Activated CD4-positive, alpha-beta T cell treated with anti-CD3 and anti-CD28 coated beads, Interleukin-2, Interleukin-4, amounts not matched to agents 100 ng/mL and 50 ng/mL, durations not matched to agents 16 hours and 8 hours (primary cell): ENCODE measurements around the gene CUX1.
"Not testable (repeated sequence)": the region's sequence is repeated elsewhere in the genome, so short reads cannot be mapped to it uniquely, and the experiment has no call there.

Source experiments
- DNase-seq: peaks from one replicate; pipeline ENCODE4 v3.0.0-alpha.2; 2020; ENCODE audit warnings: low spot score

Gene CUX1

DNA sequence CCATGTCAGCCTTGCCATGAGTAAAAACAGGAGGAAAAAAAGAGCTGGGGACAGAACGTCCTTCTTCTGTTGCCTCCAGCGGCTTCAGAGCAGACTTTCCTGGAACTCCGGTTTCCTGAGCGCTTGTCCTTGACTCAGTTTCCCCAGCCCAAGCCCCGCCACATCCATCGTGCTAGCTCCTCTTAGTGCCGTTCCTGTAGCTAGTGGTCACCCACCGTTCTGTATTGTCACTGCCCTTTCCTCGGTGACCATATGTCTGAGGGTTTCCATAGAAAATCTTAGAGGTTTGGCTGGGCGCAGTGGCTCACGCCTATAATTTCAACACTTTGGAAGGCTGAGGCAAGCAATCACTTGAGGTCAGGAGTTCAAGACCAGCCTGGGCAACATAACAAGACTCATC lies 100.1 kb downstream of the CUX1 start:
- DNase-seq, result no peak

GRCh38 chr7:101918426-101918825 lies 101.0 kb downstream of the CUX1 start:
- no peak for DNase-seq

GRCh38 chr7:101919363-101920115 lies 102.1 kb downstream of the CUX1 start:
- DNase-seq, result no peak

GRCh38 chr7:101921061-101921460 lies 103.6 kb downstream of the CUX1 start:
- no peak for DNase-seq

GRCh38 chr7:101921546-101922489 lies 104.4 kb downstream of the CUX1 start:
- not testable (repeated sequence) for DNase-seq

GRCh38 chr7:101922631-101923601 lies 105.5 kb downstream of the CUX1 start:
- DNase-seq, result no peak

DNA sequence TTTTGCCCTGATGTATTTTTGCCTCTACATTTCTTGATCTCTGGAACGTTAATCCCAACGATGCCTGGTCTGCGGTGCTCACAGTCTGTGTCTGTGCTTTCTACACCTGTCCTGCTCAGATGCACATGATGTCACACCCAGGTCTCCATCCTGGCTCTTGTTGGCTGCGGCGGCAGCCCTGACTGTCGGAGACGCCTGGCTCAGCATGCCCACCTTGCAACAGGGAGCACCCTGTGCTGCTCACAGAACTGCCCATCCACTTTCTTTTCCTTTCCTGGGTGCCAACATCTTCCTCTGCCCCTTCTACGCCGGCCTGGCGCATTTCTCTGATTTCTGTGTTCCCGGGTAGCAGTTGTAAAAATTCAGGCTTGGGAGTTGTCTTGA lies 106.2 kb downstream of the CUX1 start:
- DNase-seq, result no peak

DNA sequence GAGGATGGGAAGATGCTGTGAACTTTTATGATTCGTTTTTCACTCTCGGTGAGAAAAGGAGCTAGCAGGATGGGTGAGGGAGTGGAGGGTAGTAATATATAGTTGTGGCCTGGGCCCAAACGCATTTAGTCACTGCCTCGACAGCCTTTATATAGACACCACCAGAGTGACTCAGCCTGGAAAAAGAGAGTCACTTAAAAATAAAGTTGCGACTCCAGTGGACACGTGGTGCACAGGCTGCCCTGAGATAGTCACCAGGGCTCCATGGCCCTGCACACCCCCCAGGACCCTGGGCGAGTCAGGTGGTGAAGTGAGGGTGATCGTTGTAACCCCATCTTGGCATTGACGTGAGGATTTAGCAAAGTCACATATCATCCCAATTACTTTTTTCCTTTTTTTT lies 106.7 kb downstream of the CUX1 start:
- DNase-seq, result peak; percentile 4

GRCh38 chr7:101926265-101926664 lies 108.8 kb downstream of the CUX1 start:
- no peak for DNase-seq

DNA sequence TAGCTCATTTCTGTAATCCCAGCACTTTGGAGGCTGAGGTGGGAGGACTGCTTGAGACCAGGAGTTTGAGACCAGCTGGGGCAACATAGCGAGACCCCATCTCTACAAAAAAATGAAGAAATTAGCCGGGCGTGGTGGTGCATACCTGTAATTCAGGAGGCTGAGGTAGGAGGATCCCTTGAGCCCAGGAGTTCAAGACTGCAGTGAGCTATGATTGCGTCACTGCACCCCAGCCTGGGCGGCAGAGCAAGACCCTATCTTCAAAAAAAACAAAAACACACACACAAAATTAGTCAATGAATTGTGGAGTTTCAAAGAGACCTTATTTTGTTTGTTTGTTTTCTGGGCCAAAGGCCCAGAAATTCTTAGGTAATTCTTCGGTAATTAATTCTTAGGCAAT lies 110.0 kb downstream of the CUX1 start:
- DNase-seq, result no peak

DNA sequence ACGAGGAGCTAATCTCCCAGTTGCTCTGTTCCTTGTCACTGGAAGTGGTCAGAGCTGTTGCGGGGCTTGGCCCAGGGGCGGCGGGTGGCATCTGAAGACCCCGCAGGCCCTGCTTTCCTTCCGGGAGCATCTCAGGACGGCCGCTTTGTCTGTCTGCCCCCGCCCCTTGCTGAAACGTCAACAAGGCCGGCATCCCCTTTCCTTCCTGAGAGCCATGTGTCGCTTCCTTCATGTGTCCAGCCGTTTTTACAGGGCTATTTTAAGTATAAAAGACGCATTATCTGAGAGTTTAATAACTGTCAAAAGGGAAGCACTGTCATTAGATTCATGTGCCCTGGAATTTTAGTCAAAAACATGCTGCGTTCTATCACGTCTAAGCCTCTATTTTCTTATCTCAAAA lies 110.4 kb downstream of the CUX1 start:
- DNase-seq, result no peak

DNA sequence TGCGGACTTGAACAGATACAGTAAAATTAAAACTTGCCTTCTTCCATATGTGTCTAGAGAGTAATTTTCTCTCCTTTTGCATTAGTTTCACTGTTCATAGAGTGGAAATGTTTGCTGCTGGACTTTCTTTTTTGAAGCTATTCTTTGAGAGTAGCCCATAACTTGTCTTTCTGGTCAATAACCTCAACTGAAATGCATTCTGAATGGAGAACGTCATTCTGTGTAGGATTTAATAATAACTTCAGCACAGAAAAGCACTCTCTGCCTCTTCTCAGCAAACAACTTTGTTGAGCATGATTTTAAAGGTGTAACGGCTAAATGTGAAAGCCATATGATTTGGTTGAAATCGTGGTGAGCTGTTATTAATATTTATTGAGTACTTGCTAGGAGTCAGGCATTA lies 111.8 kb downstream of the CUX1 start:
- no peak for DNase-seq

GRCh38 chr7:101929911-101930310 lies 112.5 kb downstream of the CUX1 start:
- not testable (repeated sequence) for DNase-seq

- DNase-seq, result no peak
Observed at GRCh38 chr7:101932083-101932482, 114.7 kb downstream of the CUX1 start.

- no peak for DNase-seq
Observed at GRCh38 chr7:101933028-101933427, 115.6 kb downstream of the CUX1 start.

GRCh38 chr7:101933688-101934121 lies 116.3 kb downstream of the CUX1 start:
- DNase-seq, result no peak

GRCh38 chr7:101934618-101935017 lies 117.2 kb downstream of the CUX1 start:
- DNase-seq, result no peak

- DNase-seq, result no peak
Observed at GRCh38 chr7:101935521-101936141, 118.2 kb downstream of the CUX1 start.

GRCh38 chr7:101936223-101936610 lies 118.8 kb downstream of the CUX1 start:
- DNase-seq, result no peak

DNA sequence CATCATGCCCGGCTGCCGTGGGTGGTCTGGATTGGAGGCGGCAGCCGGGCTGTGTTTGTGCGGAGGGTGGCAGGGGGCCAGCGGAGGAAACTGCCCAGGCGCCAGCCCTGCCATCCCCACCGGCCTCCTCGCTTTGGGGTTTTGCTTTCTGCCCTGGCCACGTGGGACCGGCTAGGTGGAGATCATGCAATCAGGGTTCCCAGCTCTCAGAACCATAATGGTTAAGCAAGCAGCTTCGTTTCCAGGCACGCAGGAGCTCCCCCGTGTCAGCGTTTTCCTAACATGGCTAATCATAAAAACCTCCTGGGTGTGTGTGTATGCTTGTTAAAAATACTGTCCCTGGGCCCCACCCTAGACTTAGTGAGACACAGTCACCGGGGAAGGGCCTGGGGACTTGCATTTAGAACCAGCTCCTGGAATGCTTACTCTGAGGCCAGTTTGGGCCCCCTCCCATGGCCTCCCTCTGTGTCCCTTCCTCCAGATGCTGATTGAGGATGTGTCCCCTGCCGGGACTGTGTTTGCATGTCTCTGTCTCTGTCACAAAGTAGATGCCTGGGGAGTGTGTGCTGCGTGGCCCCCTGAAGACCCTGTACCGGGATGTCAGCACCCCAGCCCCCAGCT lies 119.3 kb downstream of the CUX1 start:
- no peak for DNase-seq
